Measurements from ENCODE around the gene RHPN2.
"Not testable (repeated sequence)": the region's sequence is repeated elsewhere in the genome, so short reads cannot be mapped to it uniquely, and the experiment has no call there.

Gene RHPN2

GRCh38 chr19:33008738-33009137 lies 56.0 kb downstream of the RHPN2 start:
- Histone ChIP-seq H3K36me3 (replicated peaks) (no peaks in the 10 kb centered on the region), H3K27ac (no peak overlapping the region), H3K27me3 (replicated peaks) (no peaks in the 10 kb centered on the region), H3K4me3 (ENCODE audit: low read depth, low read length) (no peak overlapping the region)
- in situ Hi-C loops (cut with HindIII; ENCODE audit: low pct_ligation_motif_present, low sequenced_read_pairs) = no loop called here
- TF ChIP-seq CTCF (IDR thresholded peaks at IDR 0.05; ENCODE audit: low read depth, low read length, missing control alignments) = no peak
- no peak for DNase-seq

GRCh38 chr19:33005440-33005839 lies 59.2 kb downstream of the RHPN2 start:
- Histone ChIP-seq H3K27ac (no peak overlapping the region), H3K4me3 (ENCODE audit: low read depth, low read length) (no peak overlapping the region), H3K27me3 (replicated peaks) (no peaks in the 10 kb centered on the region), H3K36me3 (replicated peaks) (no peaks in the 10 kb centered on the region)
- no peak for DNase-seq
- TF ChIP-seq CTCF (IDR thresholded peaks at IDR 0.05; ENCODE audit: low read depth, low read length, missing control alignments) = no peak
- in situ Hi-C loops (cut with HindIII; ENCODE audit: low pct_ligation_motif_present, low sequenced_read_pairs) = no loop called here

- H3K27ac ChIP-seq; H3K4me3 ChIP-seq (ENCODE audit: low read depth, low read length); H3K36me3 ChIP-seq (replicated peaks); DNase-seq; H3K27me3 ChIP-seq (replicated peaks); in situ Hi-C loops (cut with HindIII; ENCODE audit: low pct_ligation_motif_present, low sequenced_read_pairs): not testable (repeated sequence)
These were observed 61.2 kb downstream of the RHPN2 start for GRCh38 chr19:33003424-33004024.

- DNase-seq; in situ Hi-C loops (cut with HindIII; ENCODE audit: low pct_ligation_motif_present, low sequenced_read_pairs); H3K4me3 ChIP-seq (ENCODE audit: low read depth, low read length); H3K27me3 ChIP-seq (replicated peaks); H3K27ac ChIP-seq; H3K36me3 ChIP-seq (replicated peaks): not testable (repeated sequence)
These were observed 62.4 kb downstream of the RHPN2 start for GRCh38 chr19:33002126-33002865.

- no peak for TF ChIP-seq CTCF (IDR thresholded peaks at IDR 0.05; ENCODE audit: low read depth, low read length, missing control alignments)
- Histone ChIP-seq H3K27ac (no peak overlapping the region), H3K27me3 (replicated peaks) (no peaks in the 10 kb centered on the region), H3K36me3 (replicated peaks) (no peaks in the 10 kb centered on the region), H3K4me3 (ENCODE audit: low read depth, low read length) (no peak overlapping the region)
- no peak for DNase-seq
- in situ Hi-C loops (cut with HindIII; ENCODE audit: low pct_ligation_motif_present, low sequenced_read_pairs) = no loop called here
These were observed 63.8 kb downstream of the RHPN2 start for GRCh38 chr19:33000910-33001309.

- no peak overlapping the region for H3K27ac ChIP-seq
- in situ Hi-C loops (cut with HindIII; ENCODE audit: low pct_ligation_motif_present, low sequenced_read_pairs) = no loop called here
- H3K36me3 ChIP-seq (replicated peaks) = no peaks in the 10 kb centered on the region
- no peak for DNase-seq
- no peaks in the 10 kb centered on the region for H3K27me3 ChIP-seq (replicated peaks)
- H3K4me3 ChIP-seq (ENCODE audit: low read depth, low read length) = no peak overlapping the region
- TF ChIP-seq CTCF (IDR thresholded peaks at IDR 0.05; ENCODE audit: low read depth, low read length, missing control alignments) = no peak
These were observed 64.2 kb downstream of the RHPN2 start for GRCh38 chr19:33000510-33000909.

GRCh38 chr19:32998722-32999121 lies 66.0 kb downstream of the RHPN2 start:
- H3K27ac ChIP-seq = no peak overlapping the region
- DNase-seq = no peak
- in situ Hi-C loops (cut with HindIII; ENCODE audit: low pct_ligation_motif_present, low sequenced_read_pairs) = no loop called here

More at GRCh38 chr19:32998722-32999121, 66.0 kb downstream of the RHPN2 start:
- H3K4me3 ChIP-seq (ENCODE audit: low read depth, low read length) = no peak overlapping the region
- no peaks in the 10 kb centered on the region for H3K27me3 ChIP-seq (replicated peaks)
- TF ChIP-seq CTCF (IDR thresholded peaks at IDR 0.05; ENCODE audit: low read depth, low read length, missing control alignments) = no peak
- no peaks in the 10 kb centered on the region for H3K36me3 ChIP-seq (replicated peaks)

Measured in brain microvascular endothelial cell (primary cell).